Measurements from ENCODE around the gene TCEAL6.
"Not testable (repeated sequence)": the region's sequence is repeated elsewhere in the genome, so short reads cannot be mapped to it uniquely, and the experiment has no call there.

TCEAL6 gene

GRCh38 chrX:102142274-102142673, at the start of gene TCEAL6:
TSS of gene TCEAL6 (minus strand) at chrX:102142481.
- not testable (repeated sequence) for DNase-seq

GRCh38 chrX:102185967-102186720, 43.9 kb upstream of the TCEAL6 start:
- DNase-seq, result no peak

- DNase-seq, result peak; percentile 58
Measured at GRCh38 chrX:102155806-102156179, 13.5 kb upstream of the TCEAL6 start, which contains the start of gene BEX5. TSS of gene BEX5 (minus strand) at chrX:102155977. CDS start at chrX:102154265, 1,712 bp downstream.

GRCh38 chrX:102154900-102155805, 12.9 kb upstream of the TCEAL6 start:
- DNase-seq, result peak; percentile 11

- DNase-seq, result peak; percentile 1
Measured at GRCh38 chrX:102154218-102154860, 12.1 kb upstream of the TCEAL6 start.

- DNase-seq, result not testable (repeated sequence)
Measured at GRCh38 chrX:102141631-102142030, 650 bp downstream of the TCEAL6 start.

- not testable (repeated sequence) for DNase-seq
Measured at GRCh38 chrX:102140876-102141275, 1.4 kb downstream of the TCEAL6 start.

GRCh38 chrX:102138064-102138463, 4.2 kb downstream of the TCEAL6 start:
- DNase-seq, result no peak

- peak; percentile 8 for DNase-seq
Measured at GRCh38 chrX:102129473-102129872, 12.8 kb downstream of the TCEAL6 start.

- no peak for DNase-seq
Measured at GRCh38 chrX:102126863-102127262, 15.4 kb downstream of the TCEAL6 start.

GRCh38 chrX:102126080-102126818, 16.0 kb downstream of the TCEAL6 start:
- not testable (repeated sequence) for DNase-seq

GRCh38 chrX:102125436-102125835, 16.8 kb downstream of the TCEAL6 start, which contains the start of gene TCEAL2:
TSS of gene TCEAL2 (plus strand) at chrX:102125679. CDS start at chrX:102126831, 1,152 bp downstream.
- not testable (repeated sequence) for DNase-seq

- not testable (repeated sequence) for DNase-seq
Measured at GRCh38 chrX:102125014-102125413, 17.3 kb downstream of the TCEAL6 start.

GRCh38 chrX:102115748-102116147, 26.5 kb downstream of the TCEAL6 start:
- DNase-seq, result no peak

GRCh38 chrX:102113367-102113766, 28.9 kb downstream of the TCEAL6 start:
- no peak for DNase-seq

Data from activated CD4-positive, alpha-beta T cell treated with anti-CD3 and anti-CD28 coated beads, Interleukin-2, amount 50 U/mL, for 16 hours (primary cell).